GM21723 (cell line): ENCODE measurements around the gene PACRG.

Experiments
- ATAC-seq: cut with Tn5 transposase; IDR thresholded peaks from one replicate; pipeline ENCODE4 v1.9.1; 2021; ENCODE audit warnings: mild to moderate bottlenecking, moderate library complexity; ENCODE audit not compliant: unreplicated experiment

Gene PACRG

DNA sequence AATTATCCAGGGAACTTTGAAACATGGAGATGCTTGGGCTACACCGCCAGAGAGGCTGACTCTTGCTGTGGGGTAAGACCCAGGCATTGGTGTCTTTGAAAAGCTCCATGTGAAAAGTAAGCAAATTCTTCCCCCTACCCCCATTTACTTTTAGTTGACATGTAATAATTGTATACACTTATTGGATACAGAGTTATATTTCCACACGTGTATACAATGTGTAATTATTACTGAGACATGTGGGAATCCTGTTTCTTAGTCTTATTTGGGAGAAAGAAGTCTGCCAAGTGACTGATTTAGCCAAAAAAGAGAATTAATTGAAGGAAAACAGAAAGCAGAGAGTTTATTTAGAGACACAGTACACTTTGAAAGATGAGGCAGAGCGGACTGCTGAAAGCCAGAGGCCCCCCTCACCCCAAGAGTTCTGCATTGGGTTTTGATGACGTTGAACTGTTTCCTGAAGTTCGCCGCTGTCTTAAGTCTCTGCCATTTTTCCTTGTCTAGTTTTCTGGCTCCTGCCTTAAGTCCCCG, 193.8 kb downstream of the PACRG start:
- no peak for ATAC-seq

- no peak for ATAC-seq
Observed at GRCh38 chr6:162922563-162923166, 194.9 kb downstream of the PACRG start.

DNA sequence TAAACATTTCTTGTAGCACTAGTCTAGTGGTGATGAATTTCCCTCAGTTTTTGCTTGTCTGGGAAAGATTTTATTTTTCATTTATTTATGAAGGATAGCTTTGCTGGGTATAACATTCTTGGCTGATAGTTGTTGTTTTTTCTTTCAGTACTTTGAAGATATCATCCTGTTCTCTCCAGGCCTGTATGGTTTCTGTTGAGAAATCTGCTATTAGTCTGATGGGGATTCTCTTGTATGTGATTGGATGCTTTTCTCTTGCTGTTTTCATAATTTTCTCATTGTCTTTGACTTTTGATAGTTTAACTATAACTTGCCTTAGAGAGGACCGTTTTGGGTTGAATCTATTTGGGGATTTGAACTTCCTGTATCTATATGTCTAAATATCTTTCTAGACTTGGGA, 207.1 kb downstream of the PACRG start:
- no peak for ATAC-seq

DNA sequence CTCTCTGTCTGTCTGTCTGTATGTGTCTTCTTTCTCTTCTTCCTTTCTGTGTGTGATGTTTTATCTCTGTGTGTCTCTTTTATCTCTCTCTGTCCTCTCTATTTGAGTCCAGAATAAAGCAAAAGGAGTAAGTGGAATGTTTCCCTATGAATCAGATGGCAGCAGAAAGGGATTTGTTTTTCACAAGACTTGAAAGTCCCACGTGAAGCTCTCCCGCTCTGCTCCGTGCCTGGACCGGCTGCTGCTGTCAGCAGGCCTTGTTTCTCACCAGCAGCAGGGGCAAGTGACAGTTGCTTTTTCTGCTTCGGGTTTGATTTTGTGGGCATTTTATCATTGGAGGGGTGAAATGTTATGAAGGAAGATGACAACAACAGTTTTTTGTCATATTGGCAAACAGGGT, 212.7 kb downstream of the PACRG start:
- no peak for ATAC-seq

DNA sequence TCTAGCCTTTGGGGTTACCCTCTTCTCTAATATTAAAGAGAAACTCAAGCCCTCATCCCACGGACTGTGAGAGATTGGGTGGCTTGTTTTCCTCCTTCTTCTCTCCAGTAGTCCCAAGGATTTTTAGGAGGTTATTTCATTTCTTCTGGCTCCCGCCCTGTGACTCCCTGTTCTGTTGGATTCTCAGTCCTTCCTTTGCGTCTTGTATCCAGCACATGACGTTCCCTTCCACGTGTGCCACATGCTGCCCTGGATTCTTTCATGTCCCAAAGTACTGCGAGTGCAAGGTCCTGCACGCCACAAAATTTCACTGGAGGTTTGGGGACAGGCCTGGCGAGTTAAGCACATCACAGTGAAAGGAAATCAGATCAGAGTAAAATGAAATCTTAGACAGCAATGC, 213.4 kb downstream of the PACRG start:
- ATAC-seq = no peak

DNA sequence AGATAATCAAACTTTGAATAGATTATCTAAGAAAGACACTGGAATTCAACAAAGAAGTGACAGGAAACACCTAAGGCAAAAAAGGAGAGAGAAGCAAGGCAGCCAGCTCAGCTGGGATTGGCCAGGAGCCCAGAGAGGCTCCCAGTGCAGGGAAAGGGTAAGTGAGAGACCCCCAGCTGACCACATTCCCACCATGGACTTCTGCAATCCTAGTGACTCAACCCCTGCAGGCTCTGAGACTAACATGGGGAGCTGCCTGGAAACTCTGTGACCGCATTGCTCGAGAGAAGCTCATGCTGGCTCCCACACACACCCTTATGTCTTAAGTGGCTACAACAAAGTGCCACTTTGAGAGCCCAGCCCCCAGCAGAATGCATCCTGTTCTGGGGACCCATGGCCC, 215.1 kb downstream of the PACRG start:
- no peak for ATAC-seq

DNA sequence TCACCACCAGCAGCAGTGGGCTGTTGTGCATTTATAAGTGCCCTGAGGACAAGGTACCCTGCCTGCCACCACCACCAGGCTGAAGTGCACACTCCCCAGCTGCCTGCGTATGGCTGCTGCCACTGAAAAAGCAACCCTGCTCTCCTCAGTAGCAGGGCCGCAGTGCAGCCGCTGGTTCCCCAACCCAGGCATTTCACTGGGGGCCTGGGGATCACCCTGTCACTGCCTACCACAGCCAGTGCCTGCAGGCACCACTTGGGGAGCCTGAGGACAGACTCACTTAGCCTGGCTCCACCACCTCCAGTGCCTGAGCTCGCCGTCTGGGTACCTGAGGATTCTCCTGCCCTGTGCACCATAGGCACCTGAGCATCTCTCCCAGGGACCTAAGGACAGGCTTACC, 215.6 kb downstream of the PACRG start:
- ATAC-seq = no peak

DNA sequence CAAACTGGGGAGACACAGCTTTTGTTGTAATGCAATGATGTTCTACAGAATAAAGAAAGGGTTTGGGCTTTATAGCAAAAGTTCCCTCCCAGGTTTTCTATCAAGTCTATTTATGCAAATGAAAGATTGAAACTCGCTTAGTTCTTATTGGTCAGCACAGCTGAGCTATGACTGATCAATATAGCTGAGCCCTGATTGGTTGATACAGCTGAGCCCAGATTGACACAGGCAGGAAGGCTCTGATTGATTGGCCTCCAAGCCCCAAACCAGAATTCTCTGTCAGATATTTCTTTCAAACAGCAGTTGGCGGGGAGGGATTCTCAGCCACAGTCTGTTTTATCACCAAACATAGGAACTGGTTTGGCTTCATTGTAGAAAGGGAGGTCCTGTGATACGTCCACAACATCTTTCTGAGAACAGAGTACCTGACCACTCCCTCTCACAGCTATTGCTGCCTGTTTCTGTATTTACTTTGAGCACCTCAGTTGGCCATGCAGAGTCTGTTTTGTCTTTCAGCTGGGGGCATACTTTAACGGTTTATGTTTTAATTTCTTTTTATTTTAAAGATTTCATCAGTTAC, 223.5 kb downstream of the PACRG start:
- no peak for ATAC-seq

- ATAC-seq = no peak
Observed at GRCh38 chr6:162952423-162952822, 224.6 kb downstream of the PACRG start.

GRCh38 chr6:162957062-162957461, 229.3 kb downstream of the PACRG start:
- no peak for ATAC-seq

GRCh38 chr6:162960679-162961457, 233.1 kb downstream of the PACRG start:
- ATAC-seq = no peak

DNA sequence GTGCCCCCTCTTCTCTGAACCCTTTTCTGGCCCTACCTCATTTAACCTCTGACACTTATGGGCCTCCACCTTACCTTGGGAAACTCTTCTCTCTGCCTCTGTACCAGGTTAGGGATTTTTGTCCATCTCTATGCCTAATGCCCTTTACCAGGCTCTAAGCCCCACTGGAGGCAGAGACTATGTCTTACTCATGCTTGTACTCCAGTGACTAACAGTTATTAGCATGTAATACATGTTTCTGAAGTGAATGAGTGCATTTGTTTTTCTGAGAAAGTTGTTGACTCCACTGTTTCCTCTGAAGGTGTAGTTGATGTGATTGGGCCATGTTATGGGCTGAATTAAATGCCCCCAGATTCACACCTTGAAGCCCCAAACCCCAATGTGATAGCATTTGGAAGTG, 234.3 kb downstream of the PACRG start:
- ATAC-seq = no peak

DNA sequence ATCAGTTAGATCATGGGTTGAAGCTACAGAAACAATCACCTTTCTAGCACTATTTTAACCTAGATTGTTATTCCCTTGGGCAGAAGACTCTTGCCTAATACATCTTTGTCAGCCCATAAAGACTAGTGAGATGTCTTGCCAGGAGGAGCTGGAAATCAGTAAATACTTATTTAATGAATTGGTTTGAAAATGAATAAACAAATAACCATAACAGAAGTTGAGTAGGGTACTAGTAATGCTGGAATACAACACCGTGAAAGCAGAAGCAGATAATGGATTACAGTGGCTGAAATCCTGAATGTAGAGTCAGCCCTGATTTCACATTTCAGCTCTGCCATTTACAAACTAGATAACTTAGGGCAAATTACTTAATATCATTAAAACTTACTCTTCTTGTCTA, 236.1 kb downstream of the PACRG start:
- no peak for ATAC-seq

DNA sequence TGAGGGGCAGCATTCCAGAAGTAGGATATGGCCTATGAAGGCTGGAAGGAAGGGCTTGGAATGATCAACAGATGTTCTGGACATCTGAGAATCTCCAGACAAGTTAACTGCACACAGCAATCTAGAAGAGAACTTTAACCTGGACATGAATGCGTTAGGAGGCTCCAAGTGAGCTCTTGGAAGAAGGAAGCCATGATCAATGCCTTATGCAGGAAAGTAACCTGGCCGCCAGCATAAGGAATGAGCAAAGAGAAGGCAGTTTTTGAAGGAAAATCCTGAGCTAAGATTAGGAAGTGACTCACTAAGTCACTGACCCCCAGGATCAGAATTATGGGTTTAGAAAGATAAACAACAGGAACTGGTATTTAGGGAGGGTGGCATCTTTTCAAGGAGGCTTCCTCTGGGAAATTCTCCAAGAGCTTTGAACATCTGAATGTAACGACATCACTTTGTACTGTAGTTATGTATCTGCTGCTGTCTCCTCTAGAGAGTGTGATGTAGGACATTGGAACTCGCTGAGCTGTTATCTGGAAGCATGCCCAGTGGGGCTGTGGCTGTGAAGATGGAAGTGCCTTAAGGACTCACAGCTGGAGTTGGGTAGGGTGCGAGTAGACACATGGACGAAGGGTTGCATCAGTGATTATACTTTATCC, 236.8 kb downstream of the PACRG start:
- ATAC-seq = no peak

DNA sequence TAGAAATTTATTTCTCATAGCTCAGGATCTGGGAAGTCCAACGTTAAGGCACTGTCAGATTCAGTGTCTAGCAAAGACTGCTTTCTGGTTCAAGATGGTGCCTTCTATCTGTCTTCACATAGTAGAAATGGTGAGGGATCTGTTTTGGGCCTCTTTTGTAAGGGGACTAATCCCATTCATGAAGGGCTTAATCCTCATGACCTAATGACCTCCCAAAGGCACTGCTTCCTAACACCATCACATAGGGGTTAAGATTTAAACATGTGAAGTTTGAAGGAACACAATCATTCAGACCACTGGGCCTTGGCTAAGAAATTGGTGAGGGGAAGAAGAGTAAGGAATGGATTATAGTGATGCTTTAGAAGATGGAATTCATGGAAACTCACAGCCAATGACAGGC, 237.6 kb downstream of the PACRG start:
- no peak for ATAC-seq

DNA sequence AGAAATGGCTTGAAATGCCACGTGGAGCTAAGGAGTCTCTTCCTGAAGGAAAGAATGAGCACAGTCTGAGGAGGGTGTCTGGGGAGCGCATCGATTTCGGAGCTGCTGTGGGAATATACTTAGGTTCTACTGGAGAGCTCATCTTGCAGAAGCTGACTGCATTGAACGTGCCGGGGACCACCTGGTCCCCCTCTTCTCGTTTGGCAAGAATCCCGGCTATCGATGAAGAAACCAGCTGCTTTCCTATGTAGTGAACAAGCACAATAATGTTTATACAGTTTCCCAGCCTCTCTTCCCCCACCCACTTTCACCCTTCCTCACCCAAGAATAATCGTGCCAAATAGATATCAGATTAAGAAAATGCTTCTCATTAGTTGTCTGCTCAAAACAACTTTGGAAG, 242.5 kb downstream of the PACRG start:
- no peak for ATAC-seq

DNA sequence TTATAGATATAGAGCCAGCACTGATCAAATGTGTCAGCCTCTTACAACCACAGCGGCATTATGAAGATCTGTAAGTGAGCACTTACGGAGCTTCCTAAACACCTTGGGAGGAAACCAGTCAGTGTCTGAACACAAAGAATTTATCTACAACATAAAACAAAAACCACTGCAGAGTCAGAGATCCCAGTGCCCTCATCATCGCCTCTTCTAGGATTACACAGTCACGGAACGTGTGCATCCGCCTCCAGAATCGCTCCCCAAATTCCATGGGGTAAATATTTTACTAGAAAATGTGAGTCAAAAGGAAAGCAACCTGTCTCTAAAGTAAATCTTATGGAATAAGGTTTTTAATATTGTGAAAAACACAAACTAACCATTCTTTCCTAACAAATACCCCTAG, 243.6 kb downstream of the PACRG start:
- no peak for ATAC-seq

GRCh38 chr6:162973151-162973872, 245.5 kb downstream of the PACRG start:
- no peak for ATAC-seq

DNA sequence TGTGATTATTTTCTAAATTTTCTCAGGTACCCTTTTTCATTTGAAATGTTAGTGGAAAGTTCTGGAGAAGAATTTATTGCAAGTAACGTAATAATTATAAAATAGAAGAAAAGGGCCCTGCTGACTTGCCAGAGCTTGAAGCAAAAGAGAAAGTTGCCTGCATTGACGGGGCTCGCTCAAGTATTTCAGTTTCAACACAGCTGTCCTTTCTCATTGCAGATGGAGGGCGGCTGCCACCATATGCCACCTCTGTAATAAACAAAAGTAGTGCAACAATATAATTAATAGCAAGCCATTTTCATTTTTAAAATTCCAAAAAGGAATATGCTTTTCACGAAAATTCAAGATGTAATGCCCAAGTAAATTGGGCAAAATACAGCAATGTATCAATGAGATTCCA, 246.2 kb downstream of the PACRG start:
- no peak for ATAC-seq

- no peak for ATAC-seq
Observed at GRCh38 chr6:162974685-162975084, 246.9 kb downstream of the PACRG start.

DNA sequence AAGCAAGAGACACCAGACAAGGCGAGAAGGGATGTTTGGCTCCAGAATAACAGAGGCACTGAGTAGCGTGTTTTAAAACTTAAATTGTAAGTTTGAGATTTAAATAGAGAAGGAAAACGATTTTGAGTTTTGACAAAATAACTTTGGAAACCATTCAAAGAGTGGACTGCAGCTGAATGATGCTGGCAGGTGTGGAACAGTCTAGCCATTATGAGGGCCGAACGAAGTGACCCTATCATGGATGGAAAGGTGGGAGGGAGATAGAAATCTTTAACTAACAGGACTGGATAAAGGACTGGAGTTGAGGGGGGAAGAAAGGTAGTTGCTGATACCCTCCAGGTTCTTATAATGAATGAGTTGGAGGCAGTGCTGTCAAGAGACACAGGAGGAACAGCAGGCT, 248.4 kb downstream of the PACRG start:
- ATAC-seq = no peak
